Measurements from ENCODE around the gene BRDT.

BRDT gene

DNA sequence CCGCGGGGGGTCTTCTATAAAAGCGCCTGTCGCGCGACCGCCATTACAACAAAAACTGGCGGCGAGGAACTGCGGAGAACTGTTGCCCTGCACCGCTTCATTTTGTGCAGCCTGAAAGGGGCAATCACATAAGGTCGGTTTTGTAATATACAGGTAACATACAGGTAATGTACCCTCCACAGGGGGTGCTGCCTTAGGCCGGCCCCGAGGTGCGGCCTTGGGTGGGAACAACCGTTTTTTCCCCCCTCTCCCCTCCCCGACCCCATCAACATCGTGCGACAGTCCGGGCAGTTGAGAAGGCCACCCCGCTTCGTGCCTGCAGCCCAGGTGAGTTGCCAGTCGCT, at the start of gene BRDT:
Gene BRDT (plus strand): TSS at position 46 of the 344 bp plus-strand sequence. CDS start 13,354 bp downstream, outside the sequence.
- no peak for DNase-seq

- DNase-seq, result no peak
Measured at GRCh38 chr1:91900562-91900961, 48.6 kb upstream of the BRDT start.

- no peak for DNase-seq
Measured at GRCh38 chr1:91901231-91901630, 48.0 kb upstream of the BRDT start.

DNA sequence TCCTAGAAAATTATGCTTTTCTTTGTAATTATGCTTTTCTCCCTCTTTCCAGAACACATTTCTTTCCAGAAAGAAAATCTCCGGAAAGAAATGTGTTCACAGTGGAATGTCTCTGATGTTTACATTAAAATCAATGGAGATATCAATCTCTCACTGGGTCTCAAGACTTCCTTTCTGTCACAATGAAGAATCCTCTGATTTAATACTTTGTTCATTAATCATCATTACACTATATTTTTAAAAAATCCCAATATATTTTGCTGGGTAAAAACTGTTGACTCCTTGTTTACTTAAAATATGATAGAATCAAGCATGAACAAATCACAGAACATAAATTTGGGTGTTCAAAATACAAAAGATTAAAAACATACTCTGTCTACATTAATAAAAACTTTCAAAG, 36.9 kb upstream of the BRDT start:
- no peak for DNase-seq

GRCh38 chr1:91913018-91913417, 36.2 kb upstream of the BRDT start:
- no peak for DNase-seq

- no peak for DNase-seq
Measured at GRCh38 chr1:91916046-91916445, 33.2 kb upstream of the BRDT start.

- no peak for DNase-seq
Measured at GRCh38 chr1:91916811-91917460, 32.3 kb upstream of the BRDT start.

DNA sequence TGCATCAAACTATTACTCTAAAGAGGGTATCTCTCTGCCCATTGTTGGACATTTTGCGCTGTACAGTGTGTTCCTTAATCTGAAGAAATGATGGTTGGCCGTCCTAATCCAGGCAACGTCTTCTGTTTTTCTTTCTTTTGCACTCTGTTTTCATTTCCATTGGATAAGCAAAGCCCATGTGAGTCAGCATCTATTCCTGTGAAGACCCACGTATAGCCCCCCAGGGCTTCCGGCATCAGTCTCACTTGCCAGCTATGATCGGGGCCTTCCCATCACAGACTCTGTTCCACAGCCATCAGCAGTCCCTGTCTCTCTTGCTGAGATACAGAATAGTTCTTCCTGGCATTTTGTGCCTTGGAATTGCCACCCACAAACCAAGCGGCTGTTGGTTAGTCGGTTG, 29.2 kb upstream of the BRDT start:
- DNase-seq, result no peak

- DNase-seq, result no peak
Measured at GRCh38 chr1:91924146-91924545, 25.1 kb upstream of the BRDT start.

GRCh38 chr1:91925644-91926435, 23.4 kb upstream of the BRDT start:
- no peak for DNase-seq

- DNase-seq, result no peak
Measured at GRCh38 chr1:91928026-91928425, 21.2 kb upstream of the BRDT start.

- no peak for DNase-seq
Measured at GRCh38 chr1:91929250-91929649, 20.0 kb upstream of the BRDT start.

GRCh38 chr1:91937613-91938012, 11.6 kb upstream of the BRDT start:
- DNase-seq, result no peak

DNA sequence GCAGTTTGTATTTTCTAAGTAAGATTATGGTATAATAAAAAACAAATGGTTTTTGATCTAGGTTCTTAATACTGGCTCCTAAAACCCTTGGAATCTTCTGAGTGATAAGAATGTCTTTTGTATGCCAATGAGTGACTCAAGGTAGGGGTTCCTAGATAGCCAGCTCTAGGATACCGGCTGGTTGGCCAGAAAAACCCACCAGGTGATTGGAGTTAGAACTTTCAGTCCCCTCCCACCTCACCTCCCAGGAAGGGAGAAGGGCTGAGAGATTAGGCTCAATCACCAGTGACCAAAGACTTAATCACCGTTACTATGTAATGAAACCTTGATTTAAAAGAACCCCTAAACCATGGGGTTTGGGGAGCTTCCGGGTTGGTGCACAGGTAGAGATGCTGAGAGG, 8.7 kb upstream of the BRDT start:
- no peak for DNase-seq

- no peak for DNase-seq
Measured at GRCh38 chr1:91944087-91944486, 5.1 kb upstream of the BRDT start.

DNA sequence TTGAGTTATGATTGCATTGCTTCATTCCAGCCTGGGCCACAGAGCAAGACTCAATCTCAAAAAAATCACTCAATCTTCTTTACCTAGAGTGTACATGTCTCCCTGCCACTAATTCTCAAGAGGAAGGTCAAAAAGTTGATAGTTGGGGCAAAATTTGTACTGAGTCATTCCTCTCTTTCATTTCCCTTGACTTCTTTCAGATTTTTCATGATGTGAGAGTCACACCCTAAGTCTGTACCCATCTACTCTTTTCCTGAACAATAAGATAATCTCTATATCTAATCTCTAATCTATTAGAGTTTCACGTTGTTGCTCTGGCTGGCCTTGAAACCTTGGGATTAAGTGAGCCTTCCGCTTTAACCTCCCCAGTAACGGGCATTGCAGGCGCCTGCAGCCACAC, 1.1 kb upstream of the BRDT start:
- no peak for DNase-seq

DNA sequence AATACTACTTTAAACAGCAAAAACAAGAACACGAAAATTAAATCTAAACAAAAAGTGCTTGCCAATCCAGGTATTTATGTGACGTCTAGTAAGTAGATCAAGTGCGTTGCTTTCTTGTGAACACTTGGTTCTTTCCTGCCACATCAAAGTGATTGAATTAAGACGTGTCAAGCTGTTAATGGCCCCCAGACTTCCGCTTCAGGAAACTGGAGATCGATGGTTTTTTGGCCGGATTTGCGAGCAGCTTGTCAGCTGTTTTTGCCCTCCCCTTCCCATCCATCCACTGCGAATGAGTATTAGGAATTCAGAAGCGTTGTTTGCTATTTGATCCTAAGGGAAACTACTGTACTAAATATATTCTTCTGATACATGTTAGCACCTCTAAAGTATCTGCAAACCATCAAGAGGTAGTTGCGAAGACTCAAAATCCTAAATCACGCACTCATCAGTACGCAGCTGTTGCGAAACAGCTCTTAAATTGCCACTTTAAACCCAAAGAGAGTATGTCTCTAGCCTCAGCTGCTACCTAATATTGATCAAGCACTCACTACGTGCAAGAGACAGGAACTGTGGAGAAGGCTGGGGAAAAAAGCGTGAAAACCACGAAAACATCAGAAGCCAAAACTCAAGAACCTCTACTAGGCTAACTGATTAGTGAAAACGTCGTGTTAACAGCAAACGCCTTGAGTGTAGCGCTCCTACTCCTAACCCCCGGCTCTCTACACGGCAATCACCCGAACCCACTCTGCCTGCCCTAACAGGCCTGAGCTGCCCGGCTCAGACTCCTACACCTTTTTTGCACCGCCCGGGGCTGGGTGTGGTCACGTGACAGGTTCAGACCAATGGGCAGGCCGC, 473 bp upstream of the BRDT start:
- DNase-seq, result no peak

DNA sequence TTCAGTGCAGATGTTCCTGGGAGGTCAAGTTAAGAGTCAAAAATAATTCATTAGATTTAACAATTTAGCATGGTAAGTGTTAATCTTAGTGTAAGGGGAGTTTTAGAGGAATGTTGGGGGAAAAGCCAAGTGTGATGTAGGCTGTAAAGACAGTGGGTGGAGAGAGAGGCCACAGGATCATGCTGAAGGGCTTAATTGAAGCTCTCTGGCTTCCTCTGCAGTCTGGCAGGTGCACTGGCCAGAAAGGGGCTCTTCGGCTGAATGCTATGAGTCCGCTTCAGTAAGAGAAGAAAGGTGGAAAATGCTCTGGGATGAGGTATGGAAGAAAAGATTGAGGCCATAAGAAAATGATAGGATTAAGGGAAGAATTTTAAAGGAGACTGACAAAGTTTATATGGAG, 3.0 kb downstream of the BRDT start:
- DNase-seq, result no peak

DNA sequence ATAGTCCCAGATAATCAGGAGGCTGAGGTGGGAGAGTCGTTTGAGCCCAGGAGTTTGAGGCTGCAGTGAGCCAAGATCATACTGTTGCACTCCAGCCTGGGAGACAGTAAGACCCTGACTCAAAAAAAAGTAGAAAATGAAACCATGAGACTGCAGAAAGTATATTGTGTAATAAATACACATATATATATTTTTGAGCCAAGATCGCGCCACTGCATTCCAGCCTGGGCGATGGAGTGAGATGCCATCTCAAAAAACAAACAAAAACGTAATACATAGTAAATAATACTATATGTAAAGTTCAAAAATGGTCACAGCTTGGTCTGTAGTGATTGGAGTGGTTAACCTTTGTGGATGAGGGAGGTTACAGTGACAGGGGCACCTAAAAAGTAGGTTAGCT, 9.7 kb downstream of the BRDT start:
- no peak for DNase-seq

- no peak for DNase-seq
Measured at GRCh38 chr1:91968334-91968733, 19.1 kb downstream of the BRDT start.

DNA sequence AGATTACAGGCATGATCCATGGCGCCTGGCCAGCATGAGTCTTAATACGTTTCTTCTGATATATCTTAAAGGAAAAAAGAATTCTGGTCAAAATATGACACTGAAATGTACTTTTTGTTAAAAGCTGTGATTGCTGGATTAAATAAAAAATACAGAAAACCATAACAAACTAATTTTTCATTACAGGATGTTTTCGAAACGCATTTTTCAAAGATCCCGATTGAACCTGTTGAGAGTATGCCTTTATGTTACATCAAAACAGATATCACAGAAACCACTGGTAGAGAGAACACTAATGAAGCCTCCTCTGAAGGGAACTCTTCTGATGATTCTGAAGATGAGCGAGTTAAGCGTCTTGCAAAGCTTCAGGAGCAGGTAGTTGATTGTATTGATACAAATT, 30.2 kb downstream of the BRDT start:
- DNase-seq, result no peak

GRCh38 chr1:91980663-91981062, 31.5 kb downstream of the BRDT start:
- no peak for DNase-seq

DNA sequence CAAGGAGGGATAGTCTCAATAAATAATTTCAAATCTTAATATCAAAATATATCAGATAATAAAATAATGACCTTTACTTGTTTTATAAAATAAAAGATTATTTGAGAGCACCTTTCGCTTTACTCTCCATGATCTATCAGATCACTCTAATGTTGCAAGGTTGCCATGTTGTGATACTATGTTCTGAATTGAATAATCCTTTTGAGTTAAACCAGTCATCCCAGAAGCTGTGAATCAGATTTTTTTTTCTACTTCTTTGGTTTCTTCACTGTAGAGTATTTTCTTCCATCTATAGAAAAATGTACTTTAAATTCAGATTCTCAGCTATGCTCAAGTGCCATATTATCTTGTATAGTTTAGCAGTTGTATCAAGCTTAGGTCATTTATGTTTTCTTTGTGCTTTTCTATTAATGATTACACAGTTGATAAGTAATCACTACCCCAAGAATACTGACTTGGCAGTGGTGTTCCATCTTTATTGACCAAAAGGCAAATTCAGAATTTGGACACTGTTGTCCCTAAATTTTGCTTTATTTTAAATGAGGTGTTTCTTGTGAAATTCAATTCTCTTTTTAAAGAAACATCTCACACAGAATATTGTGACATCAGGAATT, 32.9 kb downstream of the BRDT start:
- no peak for DNase-seq
